Hypothalamus (tissue), 51 donors: ENCODE data around the gene DUX4.
"Not testable (repeated sequence)": the region's sequence is repeated elsewhere in the genome, so short reads cannot be mapped to it uniquely, and the experiment has no call there.

Experiments used
- DNase-seq, 51 donors: peaks; one replicate each; lab custom pipeline; 2025; lab: John Stamatoyannopoulos, UW

Gene DUX4

GRCh38 chr4:190173428-190173827, at the start of gene DUX4:
Gene DUX4 (plus strand): TSS chr4:190173774. CDS start chr4:190173774, 0 bp downstream.
- not testable (repeated sequence) for DNase-seq

GRCh38 chr4:190175436-190175835, 1.9 kb downstream of the DUX4 start:
- not testable (repeated sequence) for DNase-seq

GRCh38 chr4:190177727-190178605, 4.4 kb downstream of the DUX4 start:
- DNase-seq: not testable (repeated sequence)

GRCh38 chr4:190178606-190178990, 5.0 kb downstream of the DUX4 start:
- DNase-seq: not testable (repeated sequence)

- not testable (repeated sequence) for DNase-seq
Observed at GRCh38 chr4:190179030-190179739, 5.6 kb downstream of the DUX4 start.

- not testable (repeated sequence) for DNase-seq
Observed at GRCh38 chr4:190179740-190180094, 6.1 kb downstream of the DUX4 start.

GRCh38 chr4:190180947-190181346, 7.4 kb downstream of the DUX4 start:
- DNase-seq: not testable (repeated sequence)

- not testable (repeated sequence) for DNase-seq
Observed at GRCh38 chr4:190181481-190182100, 8.0 kb downstream of the DUX4 start.

GRCh38 chr4:190203510-190203909, 29.9 kb downstream of the DUX4 start:
- not testable (repeated sequence) for DNase-seq
